GM12878 (cell line): ENCODE results near the gene HSBP1.

ENCODE experiments used
- CHD4 ChIP-seq: fragments of 200-600 bp; sonication (generic); IDR thresholded peaks from 2 replicates; pipeline ENCODE4 v1.6.1; 2016; ENCODE audit warnings: mild to moderate bottlenecking
- TF ChIP-seq, protein P1 (sequence below): IDR thresholded peaks from 2 replicates; pipeline ENCODE4 v1.6.1; 2011; ENCODE audit warnings: mild to moderate bottlenecking, low read depth, low read length, moderate library complexity; ENCODE audit not compliant: insufficient replicate concordance

DNA sequence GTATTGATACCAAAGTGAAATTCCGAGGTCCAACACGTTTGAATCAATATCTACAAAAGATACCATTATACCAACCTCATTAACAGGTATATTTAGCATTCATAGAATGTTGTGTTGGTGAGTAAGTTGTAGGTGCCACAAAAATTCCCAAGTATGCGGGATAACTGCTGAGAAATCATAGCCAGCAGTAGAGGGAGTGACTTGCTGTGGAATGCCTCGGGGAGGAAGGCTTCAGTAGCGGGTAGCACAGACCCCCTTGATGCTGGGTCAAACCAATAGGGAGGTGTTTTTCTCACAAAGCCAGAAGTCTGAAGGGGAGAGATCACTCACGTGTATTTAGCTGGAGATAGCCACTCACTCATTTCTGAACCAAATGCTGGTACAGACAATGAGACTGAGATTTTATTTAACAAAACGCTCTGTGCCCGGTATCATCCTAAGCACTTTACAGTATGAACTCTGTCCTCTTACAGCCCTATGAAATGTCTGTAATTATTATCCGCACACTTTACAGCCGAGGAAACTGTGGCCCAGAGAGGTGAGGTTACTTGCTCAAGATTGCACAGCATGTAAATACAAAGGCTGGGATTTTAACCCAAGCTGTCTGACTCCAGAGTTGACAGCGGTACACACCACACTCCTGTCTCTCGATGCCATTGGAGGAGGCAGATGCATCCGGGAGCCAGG lies 23.1 kb downstream of the HSBP1 start:
- TF ChIP-seq, protein P1, sequence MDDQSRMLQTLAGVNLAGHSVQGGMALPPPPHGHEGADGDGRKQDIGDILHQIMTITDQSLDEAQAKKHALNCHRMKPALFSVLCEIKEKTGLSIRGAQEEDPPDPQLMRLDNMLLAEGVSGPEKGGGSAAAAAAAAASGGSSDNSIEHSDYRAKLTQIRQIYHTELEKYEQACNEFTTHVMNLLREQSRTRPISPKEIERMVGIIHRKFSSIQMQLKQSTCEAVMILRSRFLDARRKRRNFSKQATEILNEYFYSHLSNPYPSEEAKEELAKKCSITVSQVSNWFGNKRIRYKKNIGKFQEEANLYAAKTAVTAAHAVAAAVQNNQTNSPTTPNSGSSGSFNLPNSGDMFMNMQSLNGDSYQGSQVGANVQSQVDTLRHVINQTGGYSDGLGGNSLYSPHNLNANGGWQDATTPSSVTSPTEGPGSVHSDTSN, result no peak
- TF ChIP-seq CHD4, result no peak
